ENCODE measurements around the gene PPM1L.
"Not testable (repeated sequence)": the region's sequence is repeated elsewhere in the genome, so short reads cannot be mapped to it uniquely, and the experiment has no call there.

The PPM1L gene

DNA sequence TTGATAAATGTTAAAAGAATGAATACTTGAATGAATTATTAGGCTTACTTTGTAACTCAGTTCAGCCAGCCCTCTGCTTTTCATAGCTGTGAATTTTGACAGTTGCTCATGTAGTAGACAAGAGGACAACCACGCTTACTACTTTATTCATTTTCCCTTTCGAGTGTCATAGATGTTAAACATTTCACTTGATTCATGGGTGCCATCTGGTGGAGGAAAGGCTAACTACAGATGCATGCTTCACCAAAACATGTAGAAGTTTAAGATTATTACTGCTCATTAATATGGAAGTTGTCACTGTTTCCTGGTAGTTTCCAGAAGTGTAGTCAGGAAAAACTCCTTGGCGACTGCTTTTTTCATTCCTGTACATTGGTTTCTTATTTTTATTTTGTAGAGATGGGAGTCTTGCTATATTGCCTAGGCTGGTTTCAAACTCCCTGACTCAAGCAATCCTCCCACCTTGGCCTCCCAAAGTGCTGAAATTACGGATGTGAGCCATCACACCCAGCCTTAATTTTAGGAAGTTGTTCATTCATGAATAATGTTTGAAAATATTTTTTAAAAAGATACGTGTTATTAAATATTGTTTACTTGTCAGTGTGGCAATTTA lies 186.0 kb downstream of the PPM1L start:
- no peak for DNase-seq

DNA sequence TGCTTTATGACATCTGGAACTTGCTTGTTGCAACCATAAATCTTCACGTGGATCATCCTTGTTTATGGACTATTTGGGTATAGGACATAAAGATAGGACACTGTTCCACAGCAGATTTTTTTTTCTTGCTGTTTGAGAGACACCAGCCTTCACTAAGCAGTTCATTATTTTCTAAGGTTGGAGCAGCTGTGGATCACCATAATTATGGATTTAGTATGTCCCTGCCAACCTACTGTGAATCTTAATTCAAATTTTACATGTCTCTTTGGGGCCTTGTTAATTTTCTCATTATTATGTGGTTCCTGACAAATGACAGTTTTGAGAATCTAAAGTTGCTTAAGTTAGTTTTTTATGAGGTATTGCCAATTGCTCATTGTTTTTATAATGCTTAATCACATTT lies 188.0 kb downstream of the PPM1L start:
- DNase-seq: no peak

DNA sequence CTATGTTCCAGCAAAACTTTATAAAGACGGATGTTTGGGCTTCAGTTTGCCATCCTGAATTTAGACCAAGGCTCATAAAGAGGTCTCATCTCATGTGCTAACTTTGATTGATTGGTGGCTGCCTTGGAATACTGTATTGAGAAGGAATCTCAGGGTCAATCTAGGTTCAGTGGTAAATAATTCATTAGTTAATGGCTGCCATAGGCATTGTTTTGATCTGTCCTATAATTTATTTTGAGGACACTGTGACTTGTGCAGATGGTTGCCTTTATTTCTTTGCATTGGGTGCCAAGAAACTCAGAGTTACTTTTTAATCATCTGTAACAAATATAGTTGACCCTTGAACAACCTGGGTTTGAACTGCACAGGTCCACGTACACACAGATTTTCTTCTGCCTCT lies 189.3 kb downstream of the PPM1L start:
- DNase-seq: no peak

DNA sequence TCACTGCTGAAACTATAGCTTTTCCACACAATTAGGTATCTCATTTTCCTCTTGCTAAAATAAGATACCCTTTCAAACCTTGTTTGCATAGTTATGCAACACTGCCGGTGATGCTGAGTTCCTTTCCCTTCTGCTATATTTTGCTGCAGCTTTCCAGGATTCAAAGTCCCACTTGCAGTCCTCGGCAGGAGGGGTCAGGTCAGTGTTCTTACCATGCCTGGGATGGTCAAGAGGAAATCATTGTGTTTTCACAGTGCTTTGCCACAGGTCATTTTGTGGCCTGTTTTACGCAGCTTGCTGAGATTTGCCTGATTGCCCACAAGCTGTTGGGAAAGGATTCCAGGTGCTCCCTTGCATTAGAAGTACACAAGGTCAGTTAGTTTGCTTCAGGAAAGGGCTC lies 192.2 kb downstream of the PPM1L start:
- DNase-seq: no peak

DNA sequence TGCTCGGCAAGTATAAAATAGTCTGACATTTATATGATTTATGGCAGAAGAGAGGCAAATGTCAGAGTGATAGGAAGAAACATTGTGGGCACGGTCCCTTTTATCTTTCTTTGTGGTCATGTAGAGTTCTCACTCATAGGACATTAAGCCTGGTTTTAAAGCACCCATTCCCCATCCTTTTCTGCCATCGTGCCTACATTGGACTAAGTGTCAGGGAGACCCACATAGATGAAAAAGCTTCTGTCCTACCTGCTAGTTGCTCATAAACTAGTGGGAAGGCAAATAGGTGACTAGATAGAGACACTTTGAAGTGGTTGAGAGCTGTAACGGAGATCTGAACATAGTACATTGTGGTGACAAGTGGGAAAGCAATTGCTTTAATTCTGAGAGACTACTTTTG lies 193.4 kb downstream of the PPM1L start:
- DNase-seq: no peak

DNA sequence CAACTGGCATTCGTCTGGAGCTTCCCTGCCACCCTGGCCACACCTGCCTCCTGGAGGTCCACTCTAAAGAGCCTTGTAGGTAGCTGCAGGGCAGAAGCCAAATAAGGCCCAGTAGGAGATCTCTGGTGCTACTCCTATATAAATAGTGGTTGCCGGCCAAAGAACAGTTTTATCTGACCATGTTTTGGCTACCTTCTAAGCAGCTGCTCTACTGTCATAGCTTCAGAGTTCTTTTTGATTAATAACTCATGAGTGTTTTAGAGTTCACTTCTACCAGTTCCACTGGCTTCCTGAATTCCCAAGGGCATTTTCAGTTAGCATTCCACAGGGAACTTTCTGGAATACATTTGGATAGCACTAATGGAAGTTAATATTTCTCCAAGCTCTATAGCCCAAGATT lies 194.5 kb downstream of the PPM1L start:
- DNase-seq: no peak

DNA sequence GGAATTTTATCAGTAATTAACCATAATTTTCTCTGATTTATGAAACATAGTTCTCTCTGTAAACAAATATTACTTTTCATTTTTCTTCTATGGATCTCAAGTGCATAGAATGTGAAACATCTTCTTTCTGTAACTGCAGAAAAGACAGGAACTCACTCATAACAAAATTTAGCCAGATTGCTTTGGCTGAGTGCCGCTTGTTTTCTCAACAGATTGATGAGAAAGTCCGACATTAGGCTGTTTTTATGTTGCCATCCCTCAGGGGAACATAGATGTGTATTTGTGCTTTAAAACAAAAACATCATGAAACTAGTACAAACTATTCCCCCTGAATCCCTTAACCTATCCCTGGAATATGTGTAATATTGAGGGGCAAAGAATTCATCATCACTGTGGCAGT lies 194.9 kb downstream of the PPM1L start:
- no peak for DNase-seq

DNA sequence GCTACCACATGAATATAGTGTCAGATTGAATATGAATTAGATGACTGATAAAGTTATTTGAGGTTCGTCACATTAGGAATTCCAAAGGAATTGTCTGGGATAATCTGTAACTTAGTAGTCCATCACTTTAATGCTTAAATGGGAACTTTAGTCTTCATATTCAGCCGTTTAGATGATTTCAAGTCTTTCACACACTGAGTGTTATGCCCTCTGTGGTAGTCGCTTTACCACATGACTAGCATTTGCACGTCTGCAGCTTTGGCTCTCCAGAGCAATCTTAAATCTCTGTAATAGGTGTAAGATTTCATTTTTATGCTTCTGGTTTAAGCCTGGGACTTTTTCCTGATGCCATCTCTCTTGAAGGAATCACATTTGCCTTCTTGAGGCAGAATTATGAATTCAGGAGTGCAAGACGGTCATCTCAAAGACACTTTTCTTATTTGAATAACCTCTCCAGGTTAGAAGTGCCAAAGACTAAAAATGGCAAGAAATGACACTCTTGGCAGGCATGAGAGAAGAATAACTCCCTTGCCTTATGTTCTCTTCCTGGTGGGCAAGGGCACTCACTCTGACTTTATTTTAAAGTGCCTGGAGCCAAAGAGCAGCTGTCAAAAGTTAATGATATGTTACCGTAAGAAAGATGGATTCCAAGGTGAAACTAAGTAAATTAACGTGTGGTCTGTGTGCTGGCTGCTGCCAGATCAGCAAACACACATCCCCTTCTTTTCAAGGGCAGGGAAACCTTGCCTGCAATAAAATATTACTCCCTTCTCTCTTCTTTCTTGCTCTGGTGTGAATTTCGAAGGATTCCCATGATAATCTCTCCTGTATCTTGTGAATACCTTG lies 195.8 kb downstream of the PPM1L start:
- peak; percentile 6 for DNase-seq

DNA sequence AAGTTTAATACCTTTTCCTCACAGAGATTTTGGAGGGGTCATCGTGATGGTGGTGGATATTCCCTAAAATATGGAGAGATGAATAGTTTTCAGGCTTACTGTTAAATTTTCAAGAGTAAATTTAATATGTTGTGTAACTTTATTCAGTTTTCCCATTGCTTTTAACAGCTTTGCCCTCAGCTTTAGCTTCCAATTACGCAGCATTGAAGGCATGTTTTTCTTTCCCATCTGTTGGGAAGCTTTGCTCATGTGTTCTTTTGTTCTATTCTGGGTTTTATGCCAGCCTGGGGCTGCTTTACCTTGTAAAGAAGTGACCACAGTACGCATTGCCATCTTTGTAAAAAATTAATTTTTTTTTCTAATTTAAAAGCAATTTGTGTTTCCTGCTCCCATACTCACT lies 197.7 kb downstream of the PPM1L start:
- peak; percentile 34 for DNase-seq

DNA sequence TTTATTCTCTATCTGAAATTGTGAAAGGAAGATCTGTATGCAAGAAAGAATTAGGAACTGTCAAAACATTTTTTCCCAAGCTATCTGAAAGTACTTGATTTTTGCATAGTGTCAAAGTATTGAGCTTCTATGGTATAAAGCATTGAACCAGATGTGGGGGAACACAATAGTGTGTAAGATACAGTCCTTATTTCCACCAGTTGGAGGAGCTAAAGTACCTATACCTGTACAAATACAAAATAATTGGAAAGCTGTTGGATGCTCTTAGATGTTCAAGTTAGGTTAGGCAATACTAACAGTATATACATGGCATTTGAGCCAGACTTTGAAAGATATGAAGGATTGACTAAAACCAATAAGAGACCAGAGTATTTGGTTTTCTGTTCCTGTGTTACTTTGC lies 200.8 kb downstream of the PPM1L start:
- no peak for DNase-seq

DNA sequence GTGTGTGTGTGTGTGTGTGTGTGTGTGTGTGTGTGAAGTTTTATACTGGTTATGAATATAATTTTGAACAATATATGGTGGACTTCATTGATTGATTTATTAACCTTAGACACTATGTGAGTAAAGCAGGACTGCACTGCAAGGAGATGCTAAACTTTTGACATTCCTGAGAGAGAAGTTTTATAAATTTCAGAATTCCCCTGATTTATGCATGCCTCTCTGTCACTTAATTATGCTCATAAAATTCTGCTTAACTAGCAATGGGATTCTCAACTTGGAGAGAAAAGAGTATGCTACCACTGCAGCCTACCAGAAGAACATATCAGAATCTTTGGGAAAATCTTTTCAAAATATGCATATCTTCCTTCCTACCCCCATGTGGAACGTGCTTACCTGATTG lies 204.5 kb downstream of the PPM1L start:
- DNase-seq: no peak

DNA sequence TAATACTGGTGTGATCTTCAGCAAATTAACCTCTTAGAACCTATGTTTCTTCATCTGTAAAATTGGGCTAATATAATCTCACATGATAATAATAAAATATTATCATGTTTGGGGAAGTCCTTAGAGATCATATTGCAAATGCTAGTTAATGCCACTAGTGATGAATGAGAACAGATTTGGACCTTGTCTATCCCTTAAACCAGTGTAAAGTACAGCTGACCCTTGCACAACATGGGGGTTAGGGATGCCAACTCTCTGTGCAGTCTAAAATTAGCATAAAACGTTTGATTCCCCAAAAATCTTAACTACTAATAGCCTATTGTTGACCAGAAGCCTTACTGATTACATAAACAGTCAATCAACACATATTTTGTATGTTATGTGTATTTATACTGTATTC lies 207.9 kb downstream of the PPM1L start:
- no peak for DNase-seq

DNA sequence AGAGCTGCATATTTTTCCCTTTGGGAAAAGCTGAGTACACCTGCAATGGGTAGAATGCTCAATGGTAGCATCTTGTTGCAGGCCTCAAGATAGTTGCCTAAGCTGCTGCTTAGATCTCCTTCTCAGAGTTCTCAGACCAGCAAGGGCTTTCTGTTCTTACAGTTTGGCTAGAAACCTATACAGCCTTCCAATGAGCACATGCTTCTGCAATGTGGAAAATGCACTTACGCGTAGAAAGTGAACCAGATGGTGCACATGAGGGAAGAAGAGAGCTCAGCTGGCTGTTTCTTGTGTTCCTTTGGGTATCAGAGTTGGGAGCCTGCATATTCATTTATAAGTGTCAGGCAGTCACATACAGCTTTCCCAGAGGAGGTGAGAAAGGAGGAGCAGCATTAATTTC lies 212.7 kb downstream of the PPM1L start:
- peak; percentile 87 for DNase-seq

DNA sequence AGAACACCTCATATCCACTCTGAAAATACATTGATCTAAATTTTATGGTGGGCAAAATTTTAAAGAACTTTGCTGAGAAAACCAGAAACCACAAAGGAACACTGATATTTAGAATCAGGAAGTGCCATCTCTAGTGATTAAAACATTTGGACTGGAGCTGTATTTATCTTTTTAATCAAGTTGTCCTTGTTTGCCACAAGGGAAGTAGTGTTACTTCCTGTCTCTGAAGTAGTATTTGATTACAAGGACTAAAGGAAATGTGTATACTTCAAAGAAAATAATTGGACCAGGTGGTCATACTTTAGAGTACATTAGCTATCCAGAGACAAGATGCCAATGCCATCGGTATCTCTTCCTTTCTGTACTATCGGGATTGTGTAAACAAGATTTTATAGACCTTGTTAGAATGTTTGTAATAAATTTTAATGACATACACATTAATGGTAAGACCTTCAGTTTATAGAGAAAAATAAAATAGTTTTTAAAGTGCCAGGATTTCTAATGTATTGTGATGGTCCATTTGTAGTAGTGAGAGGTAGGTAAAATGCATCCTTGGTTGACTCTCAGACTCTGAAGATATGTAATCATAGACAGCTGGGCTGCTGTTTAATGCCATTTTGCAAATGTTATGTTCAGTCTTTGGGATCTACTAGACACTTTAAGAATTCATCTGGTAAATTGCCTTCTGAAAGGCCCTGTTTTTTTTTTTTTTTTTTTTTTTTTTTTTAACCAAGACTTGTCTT lies 217.2 kb downstream of the PPM1L start:
- no peak for DNase-seq

DNA sequence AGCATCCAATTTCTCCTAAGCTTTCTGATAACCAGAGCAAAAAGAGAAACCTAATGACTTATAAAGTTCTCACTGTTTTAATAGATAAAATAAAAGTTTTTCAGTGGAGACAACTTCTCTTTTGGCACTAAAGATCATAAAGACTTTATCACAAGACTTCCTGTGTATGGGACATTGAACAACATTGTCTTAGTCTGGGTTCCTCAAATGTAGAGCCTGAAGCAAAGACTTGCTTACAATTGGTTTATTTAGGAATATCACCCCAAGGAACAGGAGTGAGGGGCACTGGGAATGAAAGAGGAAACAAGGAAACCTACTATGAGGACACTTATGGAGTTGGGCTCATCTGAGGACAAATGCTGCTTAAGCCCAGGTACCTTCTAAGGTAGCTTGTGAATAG lies 221.7 kb downstream of the PPM1L start:
- no peak for DNase-seq

DNA sequence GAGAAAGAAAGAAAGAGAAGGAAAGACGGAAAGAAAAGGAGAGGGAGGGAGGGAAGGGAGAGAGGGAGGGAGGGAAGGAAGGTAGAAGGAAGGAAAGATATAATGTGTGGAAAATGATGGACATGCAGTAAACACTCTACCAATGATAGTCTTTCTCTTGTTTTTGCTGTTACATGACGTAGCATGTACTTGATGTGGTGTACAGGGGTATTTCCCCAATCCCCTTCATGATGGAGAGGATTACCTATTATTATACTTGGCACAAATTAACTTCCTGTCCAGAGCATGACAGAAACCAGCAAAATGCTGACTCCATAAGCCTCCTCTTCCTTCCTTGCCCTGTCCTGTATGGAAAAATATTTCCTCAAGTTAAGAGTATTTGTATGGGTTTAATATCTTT lies 224.7 kb downstream of the PPM1L start:
- DNase-seq: no peak

DNA sequence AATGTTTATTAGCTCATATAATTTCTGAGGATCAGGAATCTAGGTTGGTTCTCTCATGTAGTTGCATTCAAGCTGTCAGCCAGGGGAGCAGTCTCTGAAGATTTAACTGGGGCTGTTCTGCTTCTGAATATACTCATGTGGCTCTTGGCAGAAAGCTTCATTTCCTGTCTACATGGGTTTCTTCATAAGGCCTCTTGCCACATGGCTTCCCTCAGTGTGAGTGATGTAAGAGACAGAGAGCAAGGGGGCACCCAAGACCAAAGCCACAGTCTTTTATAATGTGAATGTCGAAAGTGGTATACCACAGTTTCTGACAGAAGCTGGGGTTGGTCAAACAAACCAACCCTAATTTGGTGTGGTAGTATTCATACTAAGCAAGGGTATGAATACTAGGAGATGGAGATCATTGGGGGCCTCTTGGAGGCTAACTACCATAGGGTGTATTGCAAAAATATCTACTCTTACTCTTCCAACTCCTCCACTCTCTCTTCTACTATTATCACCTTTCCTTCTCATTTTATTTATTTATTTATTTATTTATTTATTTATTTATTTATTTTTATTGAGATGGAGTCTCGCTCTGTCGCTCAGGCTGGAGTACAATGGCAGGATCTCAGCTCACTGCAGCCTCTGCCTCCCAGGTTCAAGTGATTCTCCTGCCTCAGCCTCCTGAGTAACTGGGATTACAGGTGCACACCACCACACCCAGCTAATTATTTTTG lies 225.3 kb downstream of the PPM1L start:
- no peak for DNase-seq

DNA sequence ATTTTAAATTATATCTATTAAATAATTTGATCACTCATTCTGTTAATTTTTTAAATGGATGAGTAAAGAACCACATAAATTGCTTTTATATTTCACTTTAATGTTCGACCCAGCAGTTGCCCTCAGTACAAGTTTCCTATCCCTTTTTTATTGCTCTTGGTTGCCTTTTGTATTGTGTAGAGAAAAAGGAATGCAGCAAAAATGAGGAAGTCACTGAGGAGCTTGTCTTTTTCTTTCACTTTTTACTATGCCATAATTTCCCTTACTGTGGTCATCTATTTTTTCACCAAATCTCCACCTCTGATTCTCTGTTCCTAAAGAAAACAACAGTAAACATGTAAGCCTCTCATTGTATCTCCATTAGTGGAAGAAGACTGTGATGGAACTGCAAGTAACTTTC lies 226.5 kb downstream of the PPM1L start:
- no peak for DNase-seq

DNA sequence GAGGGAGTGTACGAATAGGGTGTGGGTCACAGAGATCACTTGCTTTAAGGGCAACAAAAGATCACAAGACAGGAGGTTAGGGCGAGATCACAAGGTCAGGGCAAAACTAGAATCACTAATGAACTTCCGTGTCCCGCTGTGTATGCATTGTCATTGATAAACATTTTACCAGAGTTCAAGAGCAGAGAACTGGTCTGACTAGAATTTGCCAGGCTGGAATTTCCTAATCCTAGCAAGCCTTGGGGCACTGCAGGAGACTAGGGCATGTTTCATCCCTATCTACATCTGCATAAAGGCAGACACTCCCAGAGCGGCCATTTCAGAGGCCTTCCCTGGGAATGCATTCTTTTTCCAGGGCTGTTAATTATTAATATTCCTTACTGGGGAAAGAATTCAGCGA lies 227.9 kb downstream of the PPM1L start:
- DNase-seq: not testable (repeated sequence)

DNA sequence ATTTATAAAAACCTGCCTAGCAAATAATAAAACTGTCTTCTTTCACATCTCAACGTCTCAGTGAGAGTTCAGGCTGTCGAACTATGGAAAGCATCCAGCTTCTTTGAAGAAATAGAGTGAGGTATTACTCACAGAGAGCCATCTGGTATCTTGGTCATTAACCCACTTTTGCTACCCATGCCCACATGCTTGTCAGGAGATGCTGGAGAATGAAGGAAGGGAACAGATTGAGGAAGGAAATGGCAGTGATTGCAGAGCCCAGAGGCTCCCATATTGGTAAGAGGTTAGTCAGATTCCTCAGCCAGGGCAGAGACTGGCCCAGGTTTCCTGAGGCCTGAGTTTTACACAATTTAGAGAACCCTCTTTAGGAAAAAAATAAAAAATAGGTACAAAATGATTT lies 230.0 kb downstream of the PPM1L start:
- DNase-seq: peak; percentile 79

DNA sequence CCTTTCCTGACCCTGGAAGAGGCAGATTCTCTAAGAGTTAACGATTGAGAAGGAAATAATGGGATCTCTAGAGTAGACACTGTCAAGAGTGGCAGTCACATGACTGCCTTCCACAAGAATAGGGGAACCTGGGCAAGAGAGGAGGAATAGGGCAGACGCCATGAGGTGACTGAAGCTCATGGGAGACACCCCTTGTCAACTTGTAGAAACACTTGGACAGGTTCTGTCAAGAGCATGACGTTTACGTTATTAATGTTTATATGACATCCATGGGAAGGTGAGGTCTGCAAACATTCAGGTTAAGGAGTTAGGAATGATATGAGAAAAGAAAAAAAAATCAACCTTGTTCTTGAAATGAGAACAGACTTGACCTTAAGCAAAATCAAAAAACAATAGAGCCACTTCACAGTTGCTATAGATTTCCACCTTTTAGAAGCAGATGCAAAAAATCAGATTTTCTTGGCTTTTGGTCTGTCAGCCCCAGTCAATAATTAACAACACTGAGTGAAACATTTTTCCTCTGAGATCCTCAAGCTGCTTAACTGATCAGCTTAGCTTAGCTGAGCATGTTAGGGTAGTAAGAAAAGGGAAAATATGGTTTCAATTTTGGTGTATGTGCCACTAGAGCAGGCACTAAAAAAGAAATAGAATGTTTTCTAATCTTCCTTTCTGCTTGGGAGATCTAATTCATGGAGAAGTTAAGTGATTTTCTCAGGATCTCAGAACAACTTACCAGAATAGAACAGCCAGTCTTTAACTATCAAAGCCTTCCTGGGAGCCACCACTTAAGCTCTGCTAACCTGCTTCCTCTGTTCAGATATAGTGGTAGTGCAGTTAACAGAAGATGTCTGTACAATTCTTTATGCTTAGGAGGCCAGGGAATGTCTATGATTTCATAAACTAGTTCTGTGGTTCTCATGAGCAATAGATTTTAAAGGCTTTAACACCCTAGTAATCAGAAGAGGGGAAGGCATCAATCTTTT lies 232.2 kb downstream of the PPM1L start:
- DNase-seq: no peak

DNA sequence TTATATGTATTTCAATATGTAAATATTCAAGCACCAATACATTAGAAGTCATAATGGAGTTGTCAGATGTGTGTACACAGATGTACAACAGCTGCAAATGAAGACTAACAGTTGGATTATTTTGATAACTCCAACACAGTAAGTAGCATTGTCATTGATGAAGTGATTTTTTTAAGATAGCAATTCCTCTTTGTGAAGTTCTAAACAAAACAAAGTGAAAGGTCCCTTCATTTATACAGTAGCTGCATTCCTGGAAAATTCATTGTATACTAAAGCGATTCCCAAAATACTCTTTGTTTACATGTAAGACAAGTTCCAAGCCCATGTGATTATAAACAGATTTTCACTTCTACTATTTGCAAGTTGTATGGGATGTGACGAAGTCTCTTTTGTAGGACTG lies 234.4 kb downstream of the PPM1L start:
- DNase-seq: no peak

All from NCI-H2171 treated with DMSO at 0.1 percent for 48 hours (cell line).